OCI-LY1 (cell line): ENCODE measurements around the gene NEDD4L.

Source experiments
- H2AFZ ChIP-seq: fragments of 200-600 bp; sonication (generic), shearing (Covaris generic); 2 replicates; pipeline ENCODE4 v1.6.0; 2014; ENCODE audit warnings: antibody characterized with exemption, mild to moderate bottlenecking, low read length
- H3F3A ChIP-seq: fragments of 200-600 bp; sonication (generic), shearing (Covaris generic); 2 replicates; pipeline ENCODE4 v1.6.0; 2014; ENCODE audit warnings: mild to moderate bottlenecking, antibody characterized with exemption, low read length, moderate library complexity; ENCODE audit not compliant: insufficient read depth
- H3K27ac ChIP-seq: fragments of 200-600 bp; sonication (generic); 2 replicates; pipeline ENCODE4 v1.5.1; 2014; ENCODE audit warnings: low read length, mixed run types, mild to moderate bottlenecking, low read depth; ENCODE audit not compliant: poor library complexity, severe bottlenecking
- H3K27me3 ChIP-seq: fragments of 200-600 bp; sonication (generic); 2 replicates; pipeline ENCODE4 v1.6.0; 2014; ENCODE audit warnings: antibody characterized with exemption, mild to moderate bottlenecking, low read length, moderate library complexity; ENCODE audit not compliant: insufficient read depth
- H3K36me3 ChIP-seq: fragments of 200-600 bp; sonication (generic); 2 replicates; pipeline ENCODE4 v1.6.1; 2014; ENCODE audit warnings: mild to moderate bottlenecking, antibody characterized with exemption, low read length, moderate library complexity, mixed read lengths; ENCODE audit not compliant: insufficient read depth
- H3K4me1 ChIP-seq: fragments of 200-600 bp; sonication (generic); 2 replicates; pipeline ENCODE4 v1.5.1; 2014; ENCODE audit warnings: mild to moderate bottlenecking, low read length, moderate library complexity; ENCODE audit not compliant: insufficient read depth, severe bottlenecking
- H3K4me2 ChIP-seq: fragments of 200-600 bp; sonication (generic), shearing (Covaris generic); 2 replicates; pipeline ENCODE4 v1.6.1; 2014; ENCODE audit warnings: low read length
- H3K4me3 ChIP-seq: fragments of 200-600 bp; sonication (generic); 2 replicates; pipeline ENCODE4 v1.5.1; 2014; ENCODE audit warnings: low read length, low read depth, mild to moderate bottlenecking, mixed read lengths; ENCODE audit not compliant: poor library complexity, severe bottlenecking
- H3K79me2 ChIP-seq: fragments of 200-600 bp; shearing (Covaris generic); 2 replicates; pipeline ENCODE4 v1.6.1; 2016; ENCODE audit warnings: mixed run types, low read length, mixed read lengths; ENCODE audit not compliant: insufficient read depth
- H3K9ac ChIP-seq: fragments of 200-600 bp; sonication (generic), shearing (Covaris generic); 2 replicates; pipeline ENCODE4 v1.6.1; 2014; ENCODE audit warnings: mild to moderate bottlenecking, low read length, mixed read lengths
- H3K9me2 ChIP-seq: fragments of 200-600 bp; sonication (generic), shearing (Covaris generic); 2 replicates; pipeline ENCODE4 v1.6.1; 2014; ENCODE audit warnings: low read depth, mild to moderate bottlenecking, low read length, mixed read lengths
- H3K9me3 ChIP-seq: fragments of 200-600 bp; shearing (Covaris generic); 2 replicates; pipeline ENCODE4 v1.6.1; 2014; ENCODE audit warnings: low read length, mixed read lengths
- H4K20me1 ChIP-seq: fragments of 200-600 bp; sonication (generic), shearing (Covaris generic); 2 replicates; pipeline ENCODE4 v1.6.0; 2016; ENCODE audit warnings: mild to moderate bottlenecking, low read length; ENCODE audit not compliant: insufficient read depth
- EZH2 ChIP-seq: fragments of 200-600 bp; sonication (generic), shearing (Covaris generic); IDR thresholded peaks from 2 replicates; pipeline ENCODE4 v1.8.0; 2017; ENCODE audit warnings: borderline replicate concordance, mixed run types, mild to moderate bottlenecking, antibody characterized with exemption, low read length, moderate library complexity, mixed read lengths
- TF ChIP-seq, protein P1 (sequence below): fragments of 200-600 bp; sonication (generic), shearing (Covaris generic); IDR thresholded peaks from 2 replicates; pipeline ENCODE4 v1.5.1; 2017; ENCODE audit warnings: mild to moderate bottlenecking, antibody characterized with exemption, low read length, moderate library complexity, mixed read lengths

NEDD4L gene

DNA sequence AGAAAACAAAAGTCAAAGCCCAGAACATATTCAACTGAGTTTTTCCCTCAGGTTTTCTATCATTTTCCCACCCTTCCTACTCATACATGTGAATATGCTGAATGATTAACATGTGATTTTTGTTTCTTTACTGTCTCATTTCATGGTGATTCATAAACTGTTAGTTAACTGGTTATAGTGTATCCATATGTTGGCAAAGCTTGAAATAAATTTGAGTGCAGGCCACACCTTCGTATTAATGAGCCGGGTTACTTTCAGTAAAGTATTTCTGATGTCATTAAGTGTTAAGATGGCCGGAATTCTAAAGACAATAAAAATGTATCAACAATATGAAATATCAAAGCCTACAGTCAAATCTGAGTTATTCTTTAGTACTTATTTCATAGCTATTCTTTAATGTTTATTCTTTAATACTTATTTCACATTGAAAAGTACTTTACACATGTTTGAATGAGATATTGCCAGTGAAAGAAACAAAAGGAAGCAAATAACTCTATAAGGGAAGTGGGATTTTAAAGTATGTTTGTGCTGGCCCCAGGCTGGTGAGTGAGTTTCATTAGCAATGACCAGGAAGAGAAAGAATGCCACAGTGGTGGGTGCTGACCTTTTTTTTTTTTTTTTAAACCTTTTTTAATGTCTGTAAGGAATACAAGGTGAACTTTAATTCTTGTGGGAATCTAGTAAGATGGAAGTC, 178.6 kb downstream of the NEDD4L start:
- H3F3A ChIP-seq: no peaks in the 10 kb centered on the region
- H2AFZ ChIP-seq: no peak overlapping the region
- H3K9me3 ChIP-seq: no peaks in the 10 kb centered on the region
- no peaks in the 10 kb centered on the region for H3K9me2 ChIP-seq
- no peaks in the 10 kb centered on the region for H3K79me2 ChIP-seq
- no peak overlapping the region for H3K9ac ChIP-seq
- no peaks in the 10 kb centered on the region for H4K20me1 ChIP-seq
- H3K4me3 ChIP-seq: no peak overlapping the region
- TF ChIP-seq, protein P1, sequence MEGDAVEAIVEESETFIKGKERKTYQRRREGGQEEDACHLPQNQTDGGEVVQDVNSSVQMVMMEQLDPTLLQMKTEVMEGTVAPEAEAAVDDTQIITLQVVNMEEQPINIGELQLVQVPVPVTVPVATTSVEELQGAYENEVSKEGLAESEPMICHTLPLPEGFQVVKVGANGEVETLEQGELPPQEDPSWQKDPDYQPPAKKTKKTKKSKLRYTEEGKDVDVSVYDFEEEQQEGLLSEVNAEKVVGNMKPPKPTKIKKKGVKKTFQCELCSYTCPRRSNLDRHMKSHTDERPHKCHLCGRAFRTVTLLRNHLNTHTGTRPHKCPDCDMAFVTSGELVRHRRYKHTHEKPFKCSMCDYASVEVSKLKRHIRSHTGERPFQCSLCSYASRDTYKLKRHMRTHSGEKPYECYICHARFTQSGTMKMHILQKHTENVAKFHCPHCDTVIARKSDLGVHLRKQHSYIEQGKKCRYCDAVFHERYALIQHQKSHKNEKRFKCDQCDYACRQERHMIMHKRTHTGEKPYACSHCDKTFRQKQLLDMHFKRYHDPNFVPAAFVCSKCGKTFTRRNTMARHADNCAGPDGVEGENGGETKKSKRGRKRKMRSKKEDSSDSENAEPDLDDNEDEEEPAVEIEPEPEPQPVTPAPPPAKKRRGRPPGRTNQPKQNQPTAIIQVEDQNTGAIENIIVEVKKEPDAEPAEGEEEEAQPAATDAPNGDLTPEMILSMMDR: no peak
- no peak for TF ChIP-seq EZH2
- no peaks in the 10 kb centered on the region for H3K36me3 ChIP-seq
- no peaks in the 10 kb centered on the region; the same call in 1 of the 2 replicates for H3K27me3 ChIP-seq
- H3K27ac ChIP-seq: no peak overlapping the region
- H3K4me1 ChIP-seq: no peaks in the 10 kb centered on the region
- no peak overlapping the region for H3K4me2 ChIP-seq

DNA sequence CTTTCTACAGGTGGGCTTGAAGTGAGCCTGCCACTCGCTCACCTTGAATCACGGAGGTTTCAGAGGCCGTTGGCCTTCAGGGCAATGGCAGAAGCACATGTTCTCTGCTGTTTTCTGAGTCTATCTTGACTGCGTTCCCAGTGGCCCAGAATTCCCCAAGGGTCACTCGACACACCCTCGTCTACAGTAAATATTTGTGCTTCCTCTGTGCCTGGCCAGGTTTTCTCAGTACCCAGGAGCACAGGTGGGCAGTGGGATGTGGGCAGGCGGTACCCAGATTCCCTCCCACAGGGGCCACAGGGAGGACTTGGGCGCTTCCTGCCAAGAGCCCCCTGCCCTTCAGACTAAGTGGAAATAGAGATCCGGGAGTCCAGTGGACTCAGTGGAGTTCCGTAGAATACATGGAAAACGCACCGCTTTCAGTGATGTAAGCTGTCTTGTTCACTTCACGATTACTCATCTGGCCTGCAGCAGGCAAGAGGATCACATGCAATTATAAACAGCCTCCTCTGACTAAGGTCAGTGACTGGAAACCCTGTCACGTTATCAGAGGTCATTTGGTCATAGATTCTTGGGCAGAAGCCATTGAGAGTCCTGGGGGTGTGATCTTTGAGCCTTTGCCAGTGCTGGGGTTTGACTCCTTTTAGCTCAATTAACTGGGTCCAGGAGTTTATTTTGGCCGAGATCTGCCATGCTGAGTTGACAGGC, 179.8 kb downstream of the NEDD4L start:
- no peak overlapping the region for H3K9ac ChIP-seq
- H4K20me1 ChIP-seq: no peaks in the 10 kb centered on the region
- no peak overlapping the region for H3K4me2 ChIP-seq
- no peak overlapping the region for H3K27ac ChIP-seq
- no peaks in the 10 kb centered on the region for H3F3A ChIP-seq
- no peak for TF ChIP-seq EZH2
- TF ChIP-seq, protein P1: no peak
- no peak overlapping the region for H3K4me3 ChIP-seq
- H2AFZ ChIP-seq: no peak overlapping the region
- no peaks in the 10 kb centered on the region; the same call in 1 of the 2 replicates for H3K27me3 ChIP-seq
- no peaks in the 10 kb centered on the region for H3K4me1 ChIP-seq
- H3K79me2 ChIP-seq: no peaks in the 10 kb centered on the region
- no peaks in the 10 kb centered on the region for H3K9me3 ChIP-seq
- H3K36me3 ChIP-seq: no peaks in the 10 kb centered on the region
- H3K9me2 ChIP-seq: no peaks in the 10 kb centered on the region

DNA sequence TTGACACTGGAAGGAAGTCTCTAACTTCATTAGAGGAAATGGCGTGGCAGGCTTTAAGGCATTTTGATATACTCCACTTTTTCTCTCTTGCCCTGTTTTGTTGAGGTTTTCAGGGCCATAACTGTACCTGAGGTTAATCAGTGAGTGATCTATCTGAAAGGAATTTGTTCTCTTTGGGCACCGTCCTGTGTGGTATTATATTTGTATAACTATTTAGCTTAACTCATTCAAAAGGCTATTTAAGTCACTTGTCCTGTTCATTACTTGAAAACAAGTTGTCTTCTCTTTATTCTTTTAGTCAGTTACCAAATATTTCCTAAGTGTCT, 180.4 kb downstream of the NEDD4L start:
- Histone ChIP-seq H4K20me1 (no peaks in the 10 kb centered on the region), H3K27ac (no peak overlapping the region), H3K9me2 (no peaks in the 10 kb centered on the region), H2AFZ (no peak overlapping the region), H3K4me2 (no peak overlapping the region), H3K36me3 (no peaks in the 10 kb centered on the region), H3K9me3 (no peaks in the 10 kb centered on the region), H3K4me1 (no peaks in the 10 kb centered on the region), H3K4me3 (no peak overlapping the region), H3K27me3 (no peaks in the 10 kb centered on the region; the same call in 1 of the 2 replicates), H3K79me2 (no peaks in the 10 kb centered on the region), H3K9ac (no peak overlapping the region), H3F3A (no peaks in the 10 kb centered on the region)
- TF ChIP-seq, protein P1: no peak
- TF ChIP-seq EZH2: no peak
